Measurements from ENCODE around the gene ABTB1. TPM values are rescaled to one million over a fixed set of nuclear protein-coding genes. Genes with fewer than 3 reads are reported as not detected.

ABTB1 gene
- polyA plus RNA-seq, 6 donors from 2014 or later: 57.4 to 88.4 (median 79.4) TPM

- Mint-ChIP-seq H3K4me1 (peaks cover 5 to 19% (median 12%) of the 10 kb centered on the region in 3 donors), H3K9me3 (no peaks in the 10 kb centered on the region), H3K27ac (no peak overlapping the region), H3K4me3 (no peak overlapping the region), H3K36me3 (no peaks in the 10 kb centered on the region), H3K27me3 (peaks cover 0 to 11% (median 0%) of the 10 kb centered on the region in 3 donors)
- DNase-seq: no peak
- no peak for ATAC-seq (ENCODE audit: low read depth in 2 of 2)
Observed at GRCh38 chr3:127688416-127689265, 15.9 kb downstream of the ABTB1 start.

- DNase-seq: no peak
- Mint-ChIP-seq H3K4me1 (peaks cover 5 to 16% (median 12%) of the 10 kb centered on the region in 3 donors), H3K9me3 (no peaks in the 10 kb centered on the region), H3K36me3 (no peaks in the 10 kb centered on the region), H3K27ac (no peak overlapping the region), H3K4me3 (no peak overlapping the region), H3K27me3 (peaks cover 0 to 11% (median 0%) of the 10 kb centered on the region in 3 donors)
- no peak for ATAC-seq (ENCODE audit: low read depth in 2 of 2)
Observed at GRCh38 chr3:127689266-127689860, 16.6 kb downstream of the ABTB1 start.

GRCh38 chr3:127690106-127690505 is 17.4 kb downstream of the ABTB1 start:
- DNase-seq: no peak
- no peaks in the 10 kb centered on the region for H3K36me3 Mint-ChIP-seq
- H3K27ac Mint-ChIP-seq: peak overlapping the region in 1 of 6 donors; percentile 14
- H3K4me1 Mint-ChIP-seq: peaks cover 5 to 16% (median 12%) of the 10 kb centered on the region in 3 donors
- no peak for ATAC-seq (ENCODE audit: low read depth in 2 of 2)
- H3K9me3 Mint-ChIP-seq: no peaks in the 10 kb centered on the region
- peaks cover 0 to 11% (median 0%) of the 10 kb centered on the region in 3 donors for H3K27me3 Mint-ChIP-seq
- H3K4me3 Mint-ChIP-seq: no peak overlapping the region

- H3K27ac Mint-ChIP-seq: no peak overlapping the region
- DNase-seq (no peak), ATAC-seq (ENCODE audit: low read depth in 2 of 2) (peak in 1 of 2 donors; percentile 37)
- no peak overlapping the region for H3K4me3 Mint-ChIP-seq
- H3K36me3 Mint-ChIP-seq: no peaks in the 10 kb centered on the region
- peaks cover 5 to 16% (median 12%) of the 10 kb centered on the region in 3 donors for H3K4me1 Mint-ChIP-seq
- H3K27me3 Mint-ChIP-seq: peaks cover 0 to 11% (median 0%) of the 10 kb centered on the region in 3 donors
- H3K9me3 Mint-ChIP-seq: no peaks in the 10 kb centered on the region
Observed at GRCh38 chr3:127690823-127691452, 18.2 kb downstream of the ABTB1 start.

GRCh38 chr3:127691489-127691888 is 18.7 kb downstream of the ABTB1 start:
- Mint-ChIP-seq H3K36me3 (no peaks in the 10 kb centered on the region), H3K4me1 (peaks cover 5 to 16% (median 12%) of the 10 kb centered on the region in 3 donors), H3K9me3 (no peaks in the 10 kb centered on the region), H3K27ac (peak overlapping the region in 2 of 6 donors; percentile 49 to 70), H3K4me3 (peak overlapping the region in 1 of 8 donors; percentile 42), H3K27me3 (peaks cover 0 to 11% (median 0%) of the 10 kb centered on the region in 3 donors)
- ATAC-seq (ENCODE audit: low read depth in 2 of 2): peak; percentile 48 to 53
- DNase-seq: no peak

- H3K27me3 Mint-ChIP-seq: peaks cover 0 to 11% (median 0%) of the 10 kb centered on the region in 3 donors
- no peaks in the 10 kb centered on the region for H3K9me3 Mint-ChIP-seq
- peak overlapping the region in 1 of 6 donors; percentile 26 for H3K27ac Mint-ChIP-seq
- H3K36me3 Mint-ChIP-seq: no peaks in the 10 kb centered on the region
- no peak for DNase-seq
- H3K4me1 Mint-ChIP-seq: peaks cover 5 to 17% (median 12%) of the 10 kb centered on the region in 3 donors
- no peak for ATAC-seq (ENCODE audit: low read depth in 2 of 2)
- H3K4me3 Mint-ChIP-seq: no peak overlapping the region
Observed at GRCh38 chr3:127691974-127692373, 19.2 kb downstream of the ABTB1 start.

- Mint-ChIP-seq H3K4me1 (peaks cover 11 to 21% (median 17%) of the 10 kb centered on the region in 3 donors), H3K27me3 (peaks cover 0 to 11% (median 0%) of the 10 kb centered on the region in 3 donors), H3K9me3 (no peaks in the 10 kb centered on the region), H3K4me3 (no peak overlapping the region), H3K36me3 (no peaks in the 10 kb centered on the region), H3K27ac (peak overlapping the region in 1 of 6 donors; percentile 69)
- no peak for DNase-seq
- ATAC-seq (ENCODE audit: low read depth in 2 of 2): no peak
Observed at GRCh38 chr3:127692501-127693335, 20.0 kb downstream of the ABTB1 start.

GRCh38 chr3:127693336-127693843 is 20.6 kb downstream of the ABTB1 start:
- DNase-seq: no peak
- no peak for ATAC-seq (ENCODE audit: low read depth in 2 of 2)
- Mint-ChIP-seq H3K4me1 (peaks cover 15 to 27% (median 22%) of the 10 kb centered on the region in 3 donors), H3K27me3 (peaks cover 0 to 11% (median 0%) of the 10 kb centered on the region in 3 donors), H3K36me3 (no peaks in the 10 kb centered on the region), H3K9me3 (no peaks in the 10 kb centered on the region), H3K27ac (no peak overlapping the region), H3K4me3 (no peak overlapping the region)

GRCh38 chr3:127694467-127695215 is 21.9 kb downstream of the ABTB1 start:
- DNase-seq (no peak), ATAC-seq (ENCODE audit: low read depth in 2 of 2) (peak; percentile 20 to 27)
- Mint-ChIP-seq H3K27me3 (peaks cover 0 to 11% (median 0%) of the 10 kb centered on the region in 3 donors), H3K9me3 (peaks cover 0 to 1% (median 0%) of the 10 kb centered on the region in 7 donors), H3K27ac (peak overlapping the region in 1 of 6 donors; percentile 12), H3K36me3 (no peaks in the 10 kb centered on the region), H3K4me1 (peaks cover 15 to 29% (median 22%) of the 10 kb centered on the region in 3 donors), H3K4me3 (no peak overlapping the region)

- DNase-seq (peak; percentile 60), ATAC-seq (ENCODE audit: low read depth in 2 of 2) (peak; percentile 87 to 95)
- Mint-ChIP-seq H3K27ac (peak overlapping the region; percentile 7 to 82 (median 52)), H3K9me3 (peaks cover 0 to 1% (median 0%) of the 10 kb centered on the region in 7 donors), H3K4me1 (peaks cover 10 to 19% (median 18%) of the 10 kb centered on the region in 3 donors), H3K27me3 (peaks cover 0 to 9% (median 0%) of the 10 kb centered on the region in 3 donors), H3K4me3 (peak overlapping the region in 7 of 8 donors; percentile 60 to 84 (median 66)), H3K36me3 (no peaks in the 10 kb centered on the region)
Observed at GRCh38 chr3:127697551-127698240, 24.9 kb downstream of the ABTB1 start.

- ATAC-seq (ENCODE audit: low read depth in 2 of 2) (no peak), DNase-seq (no peak)
- H3K27me3 Mint-ChIP-seq: peaks cover 0 to 3% (median 0%) of the 10 kb centered on the region in 3 donors
- peaks cover 10 to 14% (median 12%) of the 10 kb centered on the region in 3 donors for H3K4me1 Mint-ChIP-seq
- H3K27ac Mint-ChIP-seq: peak overlapping the region in 1 of 6 donors; percentile 27
- peaks cover 0 to 3% (median 0%) of the 10 kb centered on the region in 7 donors for H3K9me3 Mint-ChIP-seq
- H3K36me3 Mint-ChIP-seq: no peaks in the 10 kb centered on the region
- H3K4me3 Mint-ChIP-seq: peak overlapping the region in 6 of 8 donors; percentile 9 to 61 (median 38)
Observed at GRCh38 chr3:127698286-127698685, 25.5 kb downstream of the ABTB1 start.

Data from naive B cell (primary cell).